ENCODE results near the gene KNL1. TPM values are rescaled to one million over a fixed set of nuclear protein-coding genes. Genes with fewer than 3 reads are reported as not detected.

The KNL1 gene
- total and polyA plus RNA-seq, 2 donors (not counting 3 experiments of a cell fraction or from before 2014, with no cell fraction given) = 4.0 to 31.8 TPM

DNA sequence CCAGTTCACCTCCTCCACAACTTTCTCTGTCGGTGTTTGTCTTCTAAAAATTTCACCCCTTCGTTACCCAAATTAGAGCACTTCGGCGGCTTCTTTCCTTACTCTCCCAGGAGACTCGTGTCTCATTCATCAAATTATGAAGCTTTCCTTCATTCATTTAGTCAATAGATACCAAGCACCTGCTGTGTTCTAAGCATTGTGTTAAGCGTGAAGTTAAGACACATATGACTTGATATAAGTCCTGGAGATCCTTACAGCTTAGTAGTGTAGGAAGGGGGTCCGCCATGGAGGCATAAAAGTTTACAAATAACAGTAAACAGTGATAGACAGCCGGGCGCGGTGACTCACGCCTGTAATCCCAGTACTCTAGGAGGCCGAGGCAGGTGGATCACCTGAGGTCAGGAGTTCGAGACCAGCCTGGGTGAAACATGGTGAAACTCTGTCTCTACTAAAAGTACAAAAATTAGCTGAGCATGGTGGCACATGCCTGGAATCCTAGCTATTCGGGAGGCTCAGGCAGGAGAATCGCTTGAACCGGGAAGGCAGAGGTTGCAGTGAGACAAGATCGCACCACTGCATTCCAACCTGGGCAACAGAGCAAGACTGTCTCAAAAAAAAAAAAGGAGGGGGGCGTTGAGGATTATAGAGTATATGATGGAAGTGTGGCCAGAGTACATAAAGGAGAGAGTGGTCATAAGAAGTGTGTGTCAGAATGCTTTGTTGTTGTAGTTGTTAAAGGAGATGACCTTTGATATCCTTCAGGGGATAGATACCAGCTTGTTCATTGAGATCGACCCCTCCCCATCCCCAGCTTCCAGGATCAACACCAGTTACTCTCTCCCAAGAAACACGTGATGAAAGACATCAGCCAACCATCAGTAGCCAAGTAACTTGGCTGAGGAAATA is 28.5 kb upstream of the KNL1 start:
- Histone ChIP-seq H3K27ac (ENCODE audit: insufficient read depth, low read depth, low read length) (no peak overlapping the region), H3K79me2 (ENCODE audit: control insufficient read depth, insufficient read depth, low read length) (peaks cover 17% of the 10 kb centered on the region), H3K9me1 (replicated peaks; ENCODE audit: control insufficient read depth, extremely low read depth, insufficient read depth, low read length) (no peaks in the 10 kb centered on the region), H3K36me3 (ENCODE audit: control insufficient read depth in 2 of 2, extremely low read depth in 1 of 2, insufficient read depth in 2 of 2, low read length in 2 of 2) (no peaks in the 10 kb centered on the region), H3K9me3 (replicated peaks; ENCODE audit: control insufficient read depth, insufficient read depth, low read length) (no peaks in the 10 kb centered on the region), H3K27me3 (ENCODE audit: control insufficient read depth in 2 of 2, insufficient read depth in 2 of 2, low read length in 2 of 2) (no peaks in the 10 kb centered on the region), H3K4me3 (replicated peaks in 1 of 3; ENCODE audit: insufficient read depth in 1 of 3, low read depth in 1 of 3, low read length in 3 of 3) (peak overlapping the region in 1 of 3 experiments; percentile 47), H4K20me1 (replicated peaks; ENCODE audit: control insufficient read depth, extremely low read depth, insufficient read depth, low read length) (no peaks in the 10 kb centered on the region), H3K9ac (replicated peaks; ENCODE audit: extremely low read depth, insufficient read depth, low read length) (no peak overlapping the region), H3K4me2 (ENCODE audit: insufficient read depth, low read length) (peak overlapping the region; percentile 74), H3K4me1 (ENCODE audit: control insufficient read depth, extremely low read depth, insufficient read depth, low read length) (peaks cover 21% of the 10 kb centered on the region), H2AFZ (ENCODE audit: low read depth, low read length) (peak overlapping the region; percentile 80)
- BruUV-seq (replicated peaks) = no TSS peak
- CTCF ChIA-PET = interaction anchor here (0.5 to 2.2 kb wide), 7 partner anchors 7 to 293 kb away, joined by 3 to 24 read pairs (median 4); no protein-coding TSS in a partner anchor
- no peak for TF ChIP-seq POLR2AphosphoS5 (IDR thresholded peaks at IDR 0.05; ENCODE audit: insufficient read depth, low read depth, low read length)
- TF ChIP-seq, protein P1, sequence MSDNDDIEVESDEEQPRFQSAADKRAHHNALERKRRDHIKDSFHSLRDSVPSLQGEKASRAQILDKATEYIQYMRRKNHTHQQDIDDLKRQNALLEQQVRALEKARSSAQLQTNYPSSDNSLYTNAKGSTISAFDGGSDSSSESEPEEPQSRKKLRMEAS (IDR thresholded peaks at IDR 0.05; ENCODE audit: insufficient read depth, insufficient read length) = no peak
- TF ChIP-seq JUN (IDR thresholded peaks at IDR 0.05; ENCODE audit: borderline replicate concordance, insufficient read depth, insufficient read length, low read depth) = no peak
- TF ChIP-seq EZH2 (IDR thresholded peaks at IDR 0.05; ENCODE audit: borderline replicate concordance, low read depth, low read length, severe bottlenecking) = no peak
- TF ChIP-seq POLR2A (IDR thresholded peaks at IDR 0.05; ENCODE audit: low read depth, low read length) = no peak
- no peak for TF ChIP-seq GATA2 (IDR thresholded peaks at IDR 0.05; ENCODE audit: insufficient read depth, insufficient read length, low read depth, low read length)
- no peak for TF ChIP-seq MYC (IDR thresholded peaks at IDR 0.05; ENCODE audit: low read depth, low read length)
- TF ChIP-seq, protein P2, sequence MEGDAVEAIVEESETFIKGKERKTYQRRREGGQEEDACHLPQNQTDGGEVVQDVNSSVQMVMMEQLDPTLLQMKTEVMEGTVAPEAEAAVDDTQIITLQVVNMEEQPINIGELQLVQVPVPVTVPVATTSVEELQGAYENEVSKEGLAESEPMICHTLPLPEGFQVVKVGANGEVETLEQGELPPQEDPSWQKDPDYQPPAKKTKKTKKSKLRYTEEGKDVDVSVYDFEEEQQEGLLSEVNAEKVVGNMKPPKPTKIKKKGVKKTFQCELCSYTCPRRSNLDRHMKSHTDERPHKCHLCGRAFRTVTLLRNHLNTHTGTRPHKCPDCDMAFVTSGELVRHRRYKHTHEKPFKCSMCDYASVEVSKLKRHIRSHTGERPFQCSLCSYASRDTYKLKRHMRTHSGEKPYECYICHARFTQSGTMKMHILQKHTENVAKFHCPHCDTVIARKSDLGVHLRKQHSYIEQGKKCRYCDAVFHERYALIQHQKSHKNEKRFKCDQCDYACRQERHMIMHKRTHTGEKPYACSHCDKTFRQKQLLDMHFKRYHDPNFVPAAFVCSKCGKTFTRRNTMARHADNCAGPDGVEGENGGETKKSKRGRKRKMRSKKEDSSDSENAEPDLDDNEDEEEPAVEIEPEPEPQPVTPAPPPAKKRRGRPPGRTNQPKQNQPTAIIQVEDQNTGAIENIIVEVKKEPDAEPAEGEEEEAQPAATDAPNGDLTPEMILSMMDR (IDR thresholded peaks at IDR 0.05; ENCODE audit: extremely low read depth in 1 of 2, insufficient read depth in 1 of 2, low read depth in 1 of 2, low read length in 2 of 2) = no peak
- no peak for TF ChIP-seq FOS (IDR thresholded peaks at IDR 0.05; ENCODE audit: borderline replicate concordance, insufficient read depth, low read length)
- dilution Hi-C loops (cut with MboI; ENCODE audit: extremely low pct_ligation_motif_present, low sequenced_read_pairs) = no loop called here
- DNase-seq (ENCODE audit: low read depth, low spot score) = no peak
- no peak for FAIRE-seq
- POLR2A ChIA-PET = interaction anchor here (1.0 kb wide), 2 partner anchors 24 to 28 kb away, joined by 3 to 5 read pairs; partner anchors contain the start of gene KNL1
- intact Hi-C loops (cut with micrococcal nuclease) = loop anchor here (10.0 kb wide), 1 partner anchor 329 kb away; the partner anchor contains the start of gene VPS18

Measured in endothelial cell of umbilical vein (primary cell).